Measurements from ENCODE around the gene ZBTB6. TPM values are rescaled to one million over a fixed set of nuclear protein-coding genes. Genes with fewer than 3 reads are reported as not detected.

The ZBTB6 gene
- total RNA-seq, 1 donor from 2014 or later, result 8.7 TPM

- DNase-seq (ENCODE audit: extremely low spot score, unreplicated experiment), result no peak
- peaks cover 7% of the 10 kb centered on the region for H3K36me3 Mint-ChIP-seq
- H3K27ac Mint-ChIP-seq, result no peak overlapping the region
- no peak for TF ChIP-seq CTCF (conservative IDR thresholded peaks at IDR 0.05)
- no peaks in the 10 kb centered on the region for H3K27me3 Mint-ChIP-seq
- no peaks in the 10 kb centered on the region for H3K9me3 Mint-ChIP-seq
- peaks cover 48% of the 10 kb centered on the region for H3K4me1 Mint-ChIP-seq (ENCODE audit: unreplicated experiment)
- no peak overlapping the region for H3K4me3 Mint-ChIP-seq
Measured at GRCh38 chr9:122950263-122950662, 37.1 kb upstream of the ZBTB6 start.

- no peak for TF ChIP-seq CTCF (conservative IDR thresholded peaks at IDR 0.05)
- Mint-ChIP-seq H3K27ac (no peak overlapping the region), H3K9me3 (no peaks in the 10 kb centered on the region), H3K27me3 (no peaks in the 10 kb centered on the region), H3K4me1 (ENCODE audit: unreplicated experiment) (peaks cover 46% of the 10 kb centered on the region), H3K36me3 (peaks cover 5% of the 10 kb centered on the region), H3K4me3 (no peak overlapping the region)
- no peak for DNase-seq (ENCODE audit: extremely low spot score, unreplicated experiment)
Measured at GRCh38 chr9:122949696-122950095, 36.6 kb upstream of the ZBTB6 start.

- DNase-seq (ENCODE audit: extremely low spot score, unreplicated experiment), result no peak
- Mint-ChIP-seq H3K36me3 (peaks cover 5% of the 10 kb centered on the region), H3K4me1 (ENCODE audit: unreplicated experiment) (peaks cover 40% of the 10 kb centered on the region), H3K4me3 (no peak overlapping the region), H3K27ac (no peak overlapping the region), H3K27me3 (no peaks in the 10 kb centered on the region), H3K9me3 (no peaks in the 10 kb centered on the region)
- no peak for TF ChIP-seq CTCF (conservative IDR thresholded peaks at IDR 0.05)
Measured at GRCh38 chr9:122948313-122948712, 35.2 kb upstream of the ZBTB6 start.

GRCh38 chr9:122946461-122947005 is 33.4 kb upstream of the ZBTB6 start:
- DNase-seq (ENCODE audit: extremely low spot score, unreplicated experiment), result no peak
- Mint-ChIP-seq H3K4me1 (ENCODE audit: unreplicated experiment) (peaks cover 49% of the 10 kb centered on the region), H3K27ac (no peak overlapping the region), H3K36me3 (peaks cover 5% of the 10 kb centered on the region), H3K4me3 (no peak overlapping the region), H3K9me3 (no peaks in the 10 kb centered on the region), H3K27me3 (no peaks in the 10 kb centered on the region)
- TF ChIP-seq CTCF (conservative IDR thresholded peaks at IDR 0.05), result no peak

- H3K27me3 Mint-ChIP-seq, result no peaks in the 10 kb centered on the region
- peak overlapping the region; percentile 6 for H3K27ac Mint-ChIP-seq
- peaks cover 5% of the 10 kb centered on the region for H3K36me3 Mint-ChIP-seq
- no peak for TF ChIP-seq CTCF (conservative IDR thresholded peaks at IDR 0.05)
- no peaks in the 10 kb centered on the region for H3K9me3 Mint-ChIP-seq
- no peak for DNase-seq (ENCODE audit: extremely low spot score, unreplicated experiment)
- H3K4me1 Mint-ChIP-seq (ENCODE audit: unreplicated experiment), result peaks cover 49% of the 10 kb centered on the region
- peak overlapping the region; percentile 12 for H3K4me3 Mint-ChIP-seq
Measured at GRCh38 chr9:122944960-122945888, 32.1 kb upstream of the ZBTB6 start.

All from type B pancreatic cell (in vitro differentiated cells).